RKO (cell line): ENCODE data around the gene CTDSPL.
A peak's percentile ranks its signal among the peaks of the same experiment; 100 is the strongest.
"Not testable (repeated sequence)": the region's sequence is repeated elsewhere in the genome, so short reads cannot be mapped to it uniquely, and the experiment has no call there.

Experiments
- DNase-seq: peaks from one replicate; pipeline ENCODE4 v3.0.0-alpha.2; 2016; ENCODE audit warnings: low spot score

CTDSPL gene, protein sequence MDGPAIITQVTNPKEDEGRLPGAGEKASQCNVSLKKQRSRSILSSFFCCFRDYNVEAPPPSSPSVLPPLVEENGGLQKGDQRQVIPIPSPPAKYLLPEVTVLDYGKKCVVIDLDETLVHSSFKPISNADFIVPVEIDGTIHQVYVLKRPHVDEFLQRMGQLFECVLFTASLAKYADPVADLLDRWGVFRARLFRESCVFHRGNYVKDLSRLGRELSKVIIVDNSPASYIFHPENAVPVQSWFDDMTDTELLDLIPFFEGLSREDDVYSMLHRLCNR

GRCh38 chr3:37861620-37862041 is at the start of gene CTDSPL:
CTDSPL (plus strand) TSS chr3:37861880; CDS start chr3:37862200, 320 bp downstream.
- peak; percentile 37 for DNase-seq

- DNase-seq = no peak
These were observed 49.2 kb upstream of the CTDSPL start for GRCh38 chr3:37812499-37812896.

GRCh38 chr3:37813403-37813802 is 48.3 kb upstream of the CTDSPL start:
- DNase-seq = no peak

DNA sequence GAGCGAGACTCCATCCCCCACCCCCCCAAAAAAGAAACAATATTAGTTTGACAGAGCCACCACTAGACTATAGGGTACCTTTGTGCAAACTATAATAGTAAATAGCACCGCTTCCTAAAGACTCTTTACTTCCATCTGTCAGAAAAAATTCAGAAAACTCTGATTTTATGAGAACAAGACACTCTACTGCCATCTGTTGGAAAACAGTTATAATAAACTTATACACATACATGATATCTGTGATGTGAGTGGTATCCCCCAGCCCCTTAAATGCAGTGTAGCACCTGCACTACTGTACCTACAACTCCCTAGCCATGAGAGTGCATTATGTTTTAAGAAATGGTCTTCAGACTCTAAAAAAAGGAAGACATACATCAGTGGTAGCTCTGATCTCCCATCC is 47.1 kb upstream of the CTDSPL start:
- DNase-seq = peak; percentile 63

- DNase-seq = not testable (repeated sequence)
These were observed 46.5 kb upstream of the CTDSPL start for GRCh38 chr3:37815156-37815555.

- DNase-seq = no peak
These were observed 45.4 kb upstream of the CTDSPL start for GRCh38 chr3:37816271-37816670.

- DNase-seq = no peak
These were observed 42.1 kb upstream of the CTDSPL start for GRCh38 chr3:37819591-37819990.

GRCh38 chr3:37820286-37820685 is 41.4 kb upstream of the CTDSPL start:
- no peak for DNase-seq

DNA sequence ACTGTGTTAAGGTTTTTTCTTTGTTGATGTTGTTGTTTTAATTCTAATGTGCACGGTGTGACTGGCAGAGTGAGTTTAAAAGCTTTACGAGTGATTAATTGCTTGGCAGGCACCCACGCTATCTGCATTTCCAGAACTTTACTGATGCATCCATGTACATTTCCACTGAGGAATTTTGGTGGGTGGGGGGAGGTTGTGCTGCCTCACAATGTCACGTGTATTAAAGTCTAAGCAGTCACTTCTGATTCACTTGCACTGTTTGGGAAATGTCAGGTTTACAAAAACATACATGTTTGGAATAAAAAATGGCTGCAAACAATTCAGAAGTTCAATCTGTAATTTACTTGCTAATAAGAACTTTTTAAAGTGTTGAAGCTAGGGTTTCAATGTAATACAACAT is 38.5 kb upstream of the CTDSPL start:
- no peak for DNase-seq

- DNase-seq = no peak
These were observed 37.4 kb upstream of the CTDSPL start for GRCh38 chr3:37824090-37824953.

DNA sequence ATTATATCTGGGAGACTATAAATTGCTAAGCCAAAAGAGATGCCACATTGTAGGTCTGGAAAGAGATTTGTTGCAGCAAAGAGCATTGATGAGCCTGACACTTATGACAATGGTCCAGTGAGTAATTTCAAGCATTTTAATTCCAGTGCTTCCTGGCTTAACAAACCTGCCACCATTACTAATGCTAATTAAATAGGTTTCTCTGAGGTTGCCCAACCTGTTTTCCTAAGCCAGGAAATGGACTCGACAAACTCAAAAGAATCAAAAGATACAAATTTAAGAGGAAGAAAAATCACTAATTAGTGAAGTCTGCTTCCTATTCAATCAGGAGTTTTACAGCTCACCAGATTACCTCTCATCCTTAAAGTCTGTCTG is 36.7 kb upstream of the CTDSPL start:
- no peak for DNase-seq

- DNase-seq = no peak
These were observed 35.8 kb upstream of the CTDSPL start for GRCh38 chr3:37825744-37826400.

- no peak for DNase-seq
These were observed 35.2 kb upstream of the CTDSPL start for GRCh38 chr3:37826502-37826901.

DNA sequence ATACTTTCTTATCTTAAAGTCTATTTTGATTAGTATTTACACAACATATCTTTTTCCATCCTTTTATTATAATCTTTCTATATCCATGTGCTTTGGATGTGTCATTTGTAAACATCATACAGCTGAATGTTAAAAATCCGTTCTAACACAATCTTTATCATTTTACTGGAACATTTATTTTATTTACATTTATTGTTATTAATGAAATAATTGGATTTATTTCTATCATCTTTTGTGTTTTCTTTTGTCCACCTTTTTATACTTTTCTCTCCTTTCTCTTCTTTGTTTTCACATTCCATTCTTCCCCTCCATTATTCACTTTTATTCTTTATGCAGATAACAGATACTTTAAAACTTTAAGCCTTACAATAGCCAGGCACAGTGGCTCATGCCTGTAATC is 34.7 kb upstream of the CTDSPL start:
- DNase-seq = no peak

DNA sequence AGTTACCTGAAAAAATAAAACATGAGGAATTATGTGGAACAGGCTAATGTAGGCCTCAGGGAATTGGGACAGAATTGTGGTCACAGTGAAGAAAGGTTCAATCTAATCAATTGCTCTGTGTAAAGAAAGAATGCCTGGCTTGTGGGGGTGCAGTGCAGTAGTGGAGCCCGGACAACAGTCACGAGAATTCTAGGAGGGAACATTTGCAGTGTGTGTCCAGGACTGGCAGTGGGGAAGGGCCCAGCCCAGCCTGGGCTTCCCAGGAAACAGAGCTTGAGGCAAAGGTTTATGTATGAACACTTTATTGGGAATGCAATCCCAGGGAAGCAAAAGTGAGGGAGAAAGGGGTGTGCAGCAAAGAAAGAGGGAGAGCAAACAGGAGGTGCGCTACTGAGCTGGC is 29.2 kb upstream of the CTDSPL start:
- no peak for DNase-seq

- peak; percentile 5 for DNase-seq
These were observed 28.1 kb upstream of the CTDSPL start for GRCh38 chr3:37833302-37834186.

- no peak for DNase-seq
These were observed 25.1 kb upstream of the CTDSPL start for GRCh38 chr3:37836589-37836988.

DNA sequence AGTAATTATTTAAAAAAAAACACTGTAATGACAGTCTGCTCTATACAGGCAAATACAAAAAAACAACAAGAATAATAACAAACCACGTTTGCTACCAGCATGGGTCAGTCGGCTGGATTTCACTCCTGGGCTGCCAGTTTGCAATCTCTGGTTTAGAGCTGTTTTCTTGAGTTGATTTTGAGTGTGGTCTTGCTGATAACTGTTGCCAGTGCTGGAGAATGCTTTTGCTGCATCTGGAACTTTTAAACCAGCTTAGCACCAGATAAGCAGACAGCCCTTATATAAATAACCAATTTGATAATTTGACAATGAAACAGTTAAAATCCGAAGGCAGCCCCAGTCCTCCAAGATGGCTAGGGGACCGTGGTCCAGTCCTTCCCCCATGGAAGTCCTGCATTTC is 14.0 kb upstream of the CTDSPL start:
- DNase-seq = no peak

DNA sequence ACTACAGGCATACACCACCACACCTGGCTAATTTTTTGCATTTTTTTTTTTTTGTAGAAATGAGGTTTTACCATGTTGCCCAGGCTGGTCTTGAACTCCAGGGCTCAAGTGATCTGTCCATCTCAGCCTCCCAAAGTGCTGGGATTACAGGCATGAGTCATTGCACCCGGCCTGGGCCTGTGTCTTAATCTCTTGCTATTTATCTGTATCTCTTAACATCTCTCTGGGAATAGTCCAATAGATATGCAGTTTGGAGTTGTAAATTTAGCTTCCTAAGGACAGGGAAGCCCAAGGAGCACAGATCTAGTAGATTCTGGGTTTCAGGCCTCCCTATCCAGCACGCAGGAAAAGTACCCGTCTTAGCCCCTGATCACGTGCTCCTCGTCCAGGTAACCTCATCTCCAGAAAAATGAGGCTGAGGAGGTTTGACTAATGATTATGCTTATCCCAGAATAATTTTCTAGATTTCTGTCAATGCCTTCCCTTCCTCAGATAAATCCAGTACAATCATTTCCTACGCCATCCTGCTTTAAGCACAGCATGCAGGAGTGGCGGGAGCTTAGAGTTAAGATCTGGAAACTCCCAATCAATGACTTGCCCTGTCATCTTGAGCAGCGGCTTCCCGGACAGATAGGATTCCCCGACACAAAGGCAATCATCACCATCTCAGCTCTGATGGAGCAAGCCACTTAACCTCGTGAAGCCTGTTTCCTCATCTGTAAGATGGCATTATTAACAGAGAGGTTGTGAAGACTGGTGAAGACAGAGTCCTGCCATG is 12.3 kb upstream of the CTDSPL start:
- no peak for DNase-seq

GRCh38 chr3:37852097-37852496 is 9.6 kb upstream of the CTDSPL start:
- DNase-seq = peak; percentile 46

- no peak for DNase-seq
These were observed 8.9 kb upstream of the CTDSPL start for GRCh38 chr3:37852771-37853170.
